GM19397 (cell line): Measurements from ENCODE around the gene GGCX.
"Not testable (repeated sequence)": the region's sequence is repeated elsewhere in the genome, so short reads cannot be mapped to it uniquely, and the experiment has no call there.

Experiments used
- ATAC-seq: cut with Tn5 transposase; IDR thresholded peaks from one replicate; pipeline ENCODE4 v1.9.1; 2021; ENCODE audit warnings: mild to moderate bottlenecking, moderate library complexity; ENCODE audit not compliant: unreplicated experiment

GGCX gene

DNA sequence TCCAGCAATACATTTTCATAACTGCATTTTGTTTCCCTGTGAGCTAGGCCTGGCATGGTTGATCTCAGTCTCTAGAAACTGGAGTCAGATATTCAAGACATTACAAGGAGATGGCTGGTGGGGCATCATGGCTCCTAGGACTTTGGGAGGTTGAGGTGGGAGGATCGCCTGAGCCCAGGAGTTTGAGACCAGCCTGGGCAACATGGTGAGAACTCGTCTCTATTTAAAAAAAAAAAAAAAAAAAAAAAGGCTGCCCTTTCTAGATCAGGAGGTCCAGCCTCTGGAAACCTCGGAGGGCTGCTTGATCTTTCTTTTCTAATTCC lies 15.7 kb upstream of the GGCX start:
- ATAC-seq = no peak

GRCh38 chr2:85575739-85576138 lies 14.4 kb upstream of the GGCX start:
- ATAC-seq = no peak

- no peak for ATAC-seq
These were observed 5.0 kb upstream of the GGCX start for GRCh38 chr2:85566265-85566664.

GRCh38 chr2:85564144-85564563 lies 2.9 kb upstream of the GGCX start:
- no peak for ATAC-seq

DNA sequence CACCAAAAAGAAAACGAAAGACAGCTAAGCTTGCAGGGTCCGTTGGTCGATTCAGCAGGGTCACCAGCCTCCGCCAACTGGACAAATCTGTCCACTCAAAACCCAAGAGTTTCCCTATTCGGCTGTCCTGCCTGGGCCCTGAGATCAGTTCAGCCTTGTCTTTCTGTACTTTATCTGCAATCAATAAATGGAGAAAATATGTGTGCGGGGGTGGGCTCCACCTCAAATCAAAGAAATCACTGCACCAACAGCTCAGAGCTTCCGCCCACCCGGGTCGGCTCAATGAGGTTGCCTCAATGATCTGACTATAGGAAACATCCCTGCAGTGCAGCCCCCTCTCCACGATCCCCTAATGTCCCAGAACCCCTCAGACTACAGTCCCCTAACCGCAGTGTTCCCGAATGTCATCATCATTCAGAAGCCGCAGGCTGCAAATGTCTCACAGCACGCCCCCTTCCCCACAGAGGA lies 447 bp downstream of the GGCX start:
- ATAC-seq = peak; percentile 9

DNA sequence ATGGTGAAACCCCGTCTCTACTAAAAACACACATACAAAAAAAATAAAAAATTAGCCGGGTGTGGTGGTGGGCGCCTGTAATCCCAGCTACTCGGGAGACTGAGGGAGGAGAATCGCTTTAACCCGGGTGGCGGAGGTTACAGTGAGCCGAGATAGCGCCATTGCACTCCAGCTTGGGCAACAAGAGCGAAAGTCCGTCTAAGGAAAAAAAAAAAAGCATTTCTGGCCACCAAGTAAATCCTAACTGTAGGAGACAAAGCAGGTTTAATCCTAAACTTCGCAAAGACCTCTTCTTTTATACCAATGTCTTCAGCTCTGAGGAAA lies 928 bp downstream of the GGCX start:
- not testable (repeated sequence) for ATAC-seq

DNA sequence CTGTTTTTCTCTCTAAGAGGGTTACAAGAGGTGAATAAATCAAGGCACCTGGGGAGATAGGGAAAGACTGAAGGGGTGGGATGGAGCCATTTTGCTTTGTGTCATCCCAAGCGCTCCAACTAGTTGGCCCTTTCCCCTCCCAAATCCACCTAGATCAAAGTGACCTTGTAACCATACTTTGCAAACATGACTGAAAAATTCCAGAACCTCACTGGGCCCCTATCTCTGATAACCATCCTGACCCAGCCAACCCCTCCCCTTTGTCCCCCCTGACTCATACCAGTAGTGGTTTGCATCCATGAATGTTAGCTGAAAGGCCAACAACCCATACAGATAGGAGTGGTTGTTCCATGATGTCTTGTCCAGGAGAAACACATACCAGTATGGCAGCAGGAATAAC lies 3.1 kb downstream of the GGCX start:
- no peak for ATAC-seq

DNA sequence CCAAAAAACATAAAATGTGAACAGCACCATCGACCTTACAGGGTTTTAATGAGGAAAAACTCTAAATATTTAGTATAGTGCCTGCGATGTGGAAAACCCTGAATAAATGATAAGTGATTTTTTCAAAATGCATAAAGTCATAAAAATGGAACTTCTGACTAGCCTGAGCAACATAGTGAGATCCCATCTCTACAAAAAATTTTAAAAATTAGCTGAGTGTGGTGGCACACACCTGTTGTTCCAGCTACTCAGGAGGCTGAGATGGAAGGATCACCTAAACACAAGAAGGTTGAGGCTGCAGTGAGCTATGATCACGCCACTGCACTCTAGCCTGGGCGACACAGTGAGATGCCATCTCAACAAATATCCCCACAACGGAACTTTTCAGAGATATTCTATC lies 4.2 kb downstream of the GGCX start:
- ATAC-seq = no peak

DNA sequence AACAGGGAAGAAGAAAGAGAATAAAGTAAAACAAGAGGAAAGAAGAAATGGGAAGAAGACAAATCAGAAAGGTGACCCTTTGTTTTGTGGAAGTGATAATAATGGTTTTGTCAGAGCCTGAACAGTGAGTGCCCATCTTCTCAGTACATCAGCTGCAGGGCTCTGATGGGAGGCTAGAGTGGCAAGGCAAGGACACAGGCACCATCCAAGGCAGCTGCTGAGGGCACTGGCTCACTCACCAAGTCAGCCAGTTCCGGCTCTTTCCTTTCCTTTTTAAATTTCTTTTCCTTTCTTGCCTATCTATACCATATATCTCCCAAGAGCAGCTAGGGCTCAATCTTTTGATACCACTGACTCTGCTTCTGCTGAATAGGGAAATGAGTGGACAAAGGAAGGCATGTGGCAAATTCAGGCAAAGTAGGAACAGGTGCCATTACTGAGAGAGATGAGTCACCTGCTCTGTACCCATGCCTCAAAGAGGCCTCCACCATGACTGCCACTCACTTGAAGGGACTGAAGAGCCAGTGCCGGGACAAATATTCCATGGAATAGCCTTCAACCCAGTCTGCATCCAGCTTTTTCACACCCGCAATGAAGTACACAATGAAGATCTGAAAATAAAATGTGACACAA lies 6.2 kb downstream of the GGCX start:
- ATAC-seq = no peak

DNA sequence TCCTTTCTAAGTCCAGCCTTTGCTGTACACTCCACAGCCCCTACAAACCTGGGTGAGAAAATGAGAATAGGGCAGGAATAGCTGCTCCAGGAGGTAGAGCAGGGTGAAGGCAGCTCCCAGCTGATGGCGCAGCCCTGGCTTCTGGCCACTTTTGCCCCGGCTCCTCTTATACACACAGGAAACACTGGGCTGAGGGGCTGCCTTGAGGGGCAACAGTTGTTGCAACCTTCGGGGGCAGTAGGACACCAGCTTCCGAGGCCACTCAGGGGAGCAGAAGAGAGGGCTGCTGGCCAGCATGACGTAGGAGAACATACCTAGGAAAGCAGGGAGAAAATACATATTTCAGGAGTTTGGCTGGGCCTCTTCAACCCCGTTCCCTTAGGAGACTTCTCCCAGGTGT lies 8.1 kb downstream of the GGCX start:
- no peak for ATAC-seq

DNA sequence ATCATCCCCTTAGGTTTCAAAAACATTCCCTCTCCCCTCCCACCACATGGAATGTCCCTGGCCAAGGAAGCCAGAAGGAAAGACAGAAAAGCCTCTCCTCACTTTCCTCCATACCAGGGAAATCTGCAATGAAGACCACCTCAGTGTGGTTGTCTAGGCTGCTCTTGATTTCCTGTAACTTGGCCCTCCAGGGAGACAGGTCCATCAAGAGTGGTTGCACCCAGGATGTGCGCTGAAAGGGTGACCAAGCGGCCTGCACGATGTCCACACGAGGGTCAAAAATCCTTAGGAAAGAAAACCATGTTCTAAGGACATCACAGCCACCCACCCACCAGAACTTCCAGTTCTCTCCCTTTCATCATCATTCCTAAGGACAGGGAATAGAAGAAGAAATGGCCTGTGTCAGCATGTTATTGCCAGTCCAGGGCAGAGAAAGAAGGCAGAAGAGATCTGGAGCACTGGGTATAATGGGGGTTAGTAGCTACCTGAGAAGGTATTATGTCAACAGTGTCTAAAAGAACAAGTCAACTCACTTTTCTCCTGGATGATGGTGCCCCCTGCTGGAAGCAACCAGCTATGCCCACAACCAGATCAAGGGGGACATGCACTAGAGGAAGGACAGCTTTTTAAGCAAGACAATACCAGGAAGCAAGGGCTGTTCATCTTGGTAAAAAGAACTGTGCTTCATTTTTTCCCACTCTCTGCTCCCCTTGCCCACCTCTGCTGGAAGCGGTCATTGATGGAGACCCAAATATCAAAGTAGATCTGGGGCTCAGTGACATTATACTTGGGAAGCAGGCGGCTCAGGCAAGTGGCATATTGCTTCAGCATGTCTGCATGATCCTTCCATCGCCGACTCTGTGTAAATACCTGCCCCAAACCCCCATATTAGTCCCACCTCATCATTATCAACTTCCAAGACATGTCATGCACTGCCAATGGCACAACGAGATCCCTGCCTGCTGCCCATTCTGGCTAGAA lies 9.3 kb downstream of the GGCX start:
- ATAC-seq = peak; percentile 67

DNA sequence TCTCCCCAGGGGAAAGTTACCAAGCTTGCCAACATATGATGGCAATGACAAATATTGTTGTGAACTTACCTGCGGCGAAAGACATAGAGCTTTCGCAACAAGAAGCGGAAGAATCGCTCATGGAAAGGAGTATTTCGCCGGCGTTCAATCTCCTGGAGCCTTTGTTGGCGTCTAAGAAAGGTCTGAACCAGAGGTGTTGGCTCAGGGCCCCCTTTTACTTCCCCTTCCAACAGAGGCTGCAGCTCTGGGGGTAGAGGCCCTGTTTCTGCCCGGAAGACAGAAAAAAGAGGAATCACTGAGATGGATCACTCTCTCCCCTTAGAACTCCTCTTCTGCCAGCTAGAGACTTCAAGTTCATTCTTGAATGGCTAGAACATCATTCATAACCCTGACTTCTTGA lies 10.8 kb downstream of the GGCX start:
- no peak for ATAC-seq

DNA sequence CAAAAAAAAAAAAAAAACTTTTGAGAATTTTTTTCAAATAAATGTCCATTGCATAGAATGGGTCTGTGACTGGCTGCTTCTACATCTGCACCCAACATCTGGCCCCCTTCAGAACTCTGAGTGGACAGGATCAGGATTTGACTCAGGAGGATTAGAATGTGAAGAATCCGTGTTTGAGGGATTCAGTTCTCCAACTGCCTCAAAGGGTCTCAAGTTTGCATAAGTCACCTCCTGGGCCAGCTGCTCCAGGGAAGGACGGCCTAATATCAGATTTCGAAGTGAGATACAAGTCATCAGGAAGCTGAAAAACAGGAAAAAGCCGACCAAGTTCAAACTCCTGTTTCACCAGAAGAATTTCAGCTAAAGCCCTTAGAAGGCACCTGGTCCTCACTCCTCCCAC lies 11.5 kb downstream of the GGCX start:
- no peak for ATAC-seq

DNA sequence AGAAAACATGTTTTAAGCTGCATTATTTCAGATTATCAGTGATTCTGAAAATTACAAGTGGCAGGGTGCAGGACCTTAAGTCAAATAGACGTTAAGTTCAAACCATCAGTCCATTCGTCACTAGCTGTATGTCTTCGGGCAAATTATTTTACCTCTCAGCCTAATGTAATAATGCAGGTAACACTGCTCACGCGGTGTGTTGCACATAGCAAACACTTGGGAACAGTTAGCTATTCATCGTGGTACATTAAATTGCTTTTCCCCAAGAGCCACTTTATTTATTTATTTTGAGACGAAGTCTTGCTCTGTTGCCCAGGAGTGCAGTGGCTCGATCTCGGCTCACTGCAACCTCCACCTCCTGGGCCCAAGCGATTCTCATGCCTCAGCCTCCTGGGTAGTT lies 12.2 kb downstream of the GGCX start:
- no peak for ATAC-seq

DNA sequence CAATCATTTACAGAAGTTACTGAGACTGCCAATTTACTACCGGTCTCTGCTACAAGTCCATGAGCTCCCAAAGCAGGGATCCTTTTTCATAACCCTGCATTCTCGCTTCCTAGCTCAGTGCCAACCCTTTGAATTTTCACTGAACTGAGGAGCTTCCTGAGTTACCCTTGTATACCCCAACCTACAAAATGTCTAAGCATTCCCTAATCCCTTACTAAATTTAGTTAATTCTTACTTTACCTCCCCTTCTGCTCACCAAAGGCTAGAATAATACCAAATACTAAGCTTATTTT lies 12.7 kb downstream of the GGCX start:
- ATAC-seq = no peak

DNA sequence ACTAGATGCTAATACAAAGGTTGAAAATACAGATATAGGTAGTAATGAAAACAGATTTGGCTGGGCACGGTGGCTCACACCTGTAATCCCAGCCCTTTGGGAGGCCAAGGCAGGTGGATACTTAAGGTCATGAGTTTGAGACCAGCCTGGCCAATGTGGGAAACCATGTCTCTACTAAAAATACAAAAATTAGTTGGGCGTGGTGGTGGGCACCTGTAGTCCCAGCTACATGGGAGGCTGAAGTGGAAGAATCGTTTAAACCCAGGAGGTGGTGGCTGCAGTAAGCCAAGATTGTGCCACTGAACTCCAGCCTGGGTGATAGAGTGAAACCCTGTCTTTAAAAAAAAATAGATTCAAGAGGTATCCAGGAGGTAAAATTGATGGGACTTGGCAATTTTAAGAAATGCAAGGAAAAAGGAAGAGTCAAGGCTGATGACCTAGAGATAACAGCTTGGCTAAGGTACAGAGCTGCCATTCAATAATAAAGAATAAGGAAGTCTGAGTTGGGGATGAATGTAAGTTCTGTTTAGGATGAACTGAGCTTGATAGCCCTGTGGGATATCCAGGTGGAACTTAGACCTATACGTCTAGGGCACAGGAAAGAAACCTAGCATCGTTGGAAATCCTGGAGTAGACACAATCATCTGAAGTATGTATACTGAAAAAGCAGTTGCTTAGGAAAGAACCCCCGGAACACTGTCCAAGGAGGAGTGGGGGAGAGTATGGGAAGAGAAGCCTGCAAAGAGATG lies 13.3 kb downstream of the GGCX start:
- ATAC-seq = no peak

- no peak for ATAC-seq
These were observed 14.0 kb downstream of the GGCX start for GRCh38 chr2:85547089-85547858.

GRCh38 chr2:85545780-85546240 lies 15.5 kb downstream of the GGCX start:
- no peak for ATAC-seq

DNA sequence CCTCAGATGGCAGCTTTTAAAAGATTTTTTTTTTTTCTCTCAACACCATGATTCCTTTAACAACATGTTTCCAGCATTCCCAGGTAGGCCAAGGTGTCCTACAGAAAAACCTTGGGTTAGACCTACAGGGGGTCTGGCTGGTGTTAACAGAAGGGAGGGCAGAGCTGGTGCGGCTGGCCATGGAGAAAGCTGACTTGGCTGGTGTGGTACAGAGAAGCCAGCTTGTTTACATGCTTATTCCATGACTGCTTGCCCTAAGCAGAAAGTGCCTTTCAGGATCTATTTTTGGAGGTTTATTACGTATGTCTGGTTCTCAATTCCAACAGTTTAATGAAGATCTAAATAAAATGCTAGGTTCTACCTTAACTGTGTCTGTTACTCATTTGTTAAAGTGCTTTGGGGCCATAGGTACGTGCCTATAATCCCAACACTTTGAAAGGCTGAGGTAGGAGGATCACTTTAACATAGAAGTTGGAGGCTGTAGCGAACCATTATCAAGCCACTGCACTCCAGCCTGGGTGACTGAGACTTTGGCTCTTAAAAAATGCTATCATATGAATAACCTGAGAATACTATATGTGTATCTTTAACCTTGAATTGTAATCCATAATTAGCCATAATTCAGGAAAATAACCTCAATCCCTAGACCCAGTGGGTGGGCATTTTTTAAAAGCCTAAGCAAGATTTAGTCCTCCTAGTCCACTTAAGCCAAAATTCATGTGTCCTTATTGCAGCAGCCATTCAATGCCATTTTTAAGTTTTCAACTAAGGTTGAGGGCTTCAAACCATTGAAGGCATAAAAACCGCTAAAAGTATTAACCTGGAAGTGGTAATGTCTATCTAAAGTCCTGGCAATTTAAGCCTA lies 16.1 kb downstream of the GGCX start:
- ATAC-seq = not testable (repeated sequence)

DNA sequence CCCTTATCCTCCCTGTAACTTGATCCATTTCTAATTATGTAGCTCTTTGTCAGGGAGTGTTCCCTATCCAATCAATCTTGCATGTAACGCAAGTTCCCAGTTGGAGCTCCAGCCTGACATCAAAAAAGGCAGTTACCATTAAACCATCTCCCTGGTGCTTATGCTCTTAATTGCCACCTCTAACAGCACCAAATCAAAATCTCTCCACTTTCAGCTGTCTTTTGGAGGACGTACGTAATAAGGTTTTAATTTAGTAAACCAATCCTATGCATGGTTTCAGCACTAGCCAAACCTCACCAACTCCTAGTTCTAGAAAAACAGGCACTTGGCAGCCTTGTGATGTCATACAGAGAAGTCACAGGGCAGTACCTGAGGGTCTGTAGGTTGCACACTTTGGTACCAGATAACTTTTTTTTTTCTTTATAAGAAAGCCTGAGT lies 17.0 kb downstream of the GGCX start:
- not testable (repeated sequence) for ATAC-seq
